ENCODE data around the gene KRT12.
"Not testable (repeated sequence)": the region's sequence is repeated elsewhere in the genome, so short reads cannot be mapped to it uniquely, and the experiment has no call there.

Gene KRT12

DNA sequence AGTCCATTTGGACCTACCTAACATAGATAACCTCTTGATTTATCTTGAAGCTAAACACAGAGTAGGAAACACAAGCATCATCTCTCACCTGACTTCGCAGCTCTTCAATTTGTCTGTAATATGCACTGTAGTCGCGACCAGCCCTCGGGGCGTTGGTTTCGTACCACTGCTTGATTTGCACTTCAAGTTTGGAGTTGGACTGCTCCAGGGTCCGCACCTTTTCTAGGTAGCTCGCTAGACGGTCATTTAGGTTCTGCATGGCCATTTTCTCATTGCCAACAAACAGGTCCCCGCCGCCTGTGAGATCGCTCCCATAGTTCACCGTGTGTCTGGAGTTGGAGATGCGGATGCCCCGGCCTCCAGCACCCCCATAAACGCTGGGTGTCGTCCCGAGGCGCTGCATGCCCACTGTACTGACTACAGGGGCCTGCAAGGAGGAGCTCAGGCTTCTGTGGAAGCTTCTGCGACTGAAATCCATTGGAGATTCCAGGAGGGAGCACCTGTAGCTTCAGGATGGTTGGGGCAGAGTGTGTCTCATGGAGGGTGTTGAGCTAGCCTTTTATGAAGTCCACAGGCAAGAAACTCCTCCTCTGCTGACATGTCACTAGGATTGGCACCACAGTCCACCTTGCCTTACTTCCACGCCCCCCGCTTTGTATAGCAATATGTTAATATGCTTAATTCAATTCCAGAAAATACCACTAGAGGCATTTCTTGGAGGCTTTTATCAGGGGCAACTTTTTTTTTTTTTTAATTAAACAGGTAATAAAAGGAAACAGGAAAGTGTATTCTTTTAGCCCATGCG is 17.9 kb upstream of the KRT12 start, which contains the start of gene KRT20:
KRT20 (minus strand) TSS at position 535 of the 805 bp plus-strand sequence; CDS start at position 478, 57 bp downstream.
- in situ Hi-C loops (cut with HindIII; ENCODE audit: low sequenced_read_pairs): no loop called here

DNA sequence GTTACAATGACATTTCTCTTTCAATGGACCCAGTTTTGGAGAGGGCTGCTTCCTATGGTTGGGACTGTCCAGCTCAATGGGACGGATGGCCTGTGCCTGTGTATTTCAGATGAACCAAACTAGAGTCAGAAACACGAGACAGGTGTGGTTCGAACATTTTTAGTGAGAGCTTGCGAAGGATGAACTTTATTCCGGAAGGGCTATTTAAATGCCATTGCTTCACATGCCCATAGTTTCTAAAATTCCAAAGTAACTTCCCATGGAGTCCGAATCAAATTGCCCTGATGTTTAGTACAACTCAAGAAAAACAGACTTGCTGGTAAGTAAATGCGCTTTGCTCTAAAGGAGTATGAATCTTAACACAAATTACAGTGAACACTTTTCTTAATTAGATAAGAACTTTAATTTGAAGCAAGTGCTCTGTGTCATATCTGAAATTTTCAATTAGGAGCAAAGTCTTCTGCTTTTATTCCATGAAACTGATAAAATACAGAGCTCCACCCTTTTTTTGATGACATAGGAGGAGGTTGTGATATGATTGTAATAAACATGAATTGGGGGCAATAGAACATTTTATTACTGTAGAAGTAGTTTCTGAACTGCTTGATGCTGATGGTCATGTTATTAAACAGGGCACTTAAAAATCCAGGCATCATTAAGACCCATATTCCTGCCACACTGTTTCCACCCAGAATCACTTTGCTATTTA is 16.8 kb upstream of the KRT12 start:
- in situ Hi-C loops (cut with HindIII; ENCODE audit: low sequenced_read_pairs): no loop called here

DNA sequence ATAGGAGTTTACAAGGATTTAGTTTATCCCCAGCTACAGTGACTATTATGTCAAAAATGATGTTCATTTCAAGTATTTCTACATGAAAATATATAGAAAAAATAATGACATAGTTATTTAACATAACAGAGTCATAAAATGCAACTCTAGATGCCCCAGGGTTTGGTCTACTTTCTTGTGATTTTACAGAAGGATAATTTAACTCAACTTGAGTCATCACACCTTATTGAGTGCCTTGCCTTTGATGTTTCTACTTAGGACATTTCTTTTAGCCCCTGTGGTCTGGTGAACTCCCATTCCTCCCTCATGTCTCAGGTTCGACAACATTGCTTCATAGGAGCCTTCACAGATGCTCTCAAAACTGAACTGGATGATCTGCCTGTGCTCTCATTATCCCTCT is 16.0 kb upstream of the KRT12 start:
- in situ Hi-C loops (cut with HindIII; ENCODE audit: low sequenced_read_pairs): no loop called here

DNA sequence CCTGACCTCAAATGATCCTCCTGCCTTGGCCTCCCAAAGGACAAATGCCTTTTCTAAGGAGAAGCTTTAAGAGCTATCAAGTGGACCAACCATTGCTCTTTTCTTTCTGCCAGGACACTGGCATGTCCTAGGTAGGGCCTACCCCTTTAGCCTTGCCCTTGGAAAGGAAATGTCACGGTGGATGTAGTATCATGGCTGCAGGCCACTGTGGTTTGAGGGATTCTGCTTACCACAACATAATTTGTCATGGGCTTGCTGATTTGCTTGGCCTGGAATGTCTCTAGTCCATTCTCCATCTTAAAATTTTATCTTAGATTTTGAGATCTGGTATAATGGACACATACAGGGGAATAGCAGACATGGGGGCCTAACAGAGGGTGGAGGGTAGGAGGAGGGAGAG is 12.0 kb upstream of the KRT12 start:
- in situ Hi-C loops (cut with HindIII; ENCODE audit: low sequenced_read_pairs): no loop called here

DNA sequence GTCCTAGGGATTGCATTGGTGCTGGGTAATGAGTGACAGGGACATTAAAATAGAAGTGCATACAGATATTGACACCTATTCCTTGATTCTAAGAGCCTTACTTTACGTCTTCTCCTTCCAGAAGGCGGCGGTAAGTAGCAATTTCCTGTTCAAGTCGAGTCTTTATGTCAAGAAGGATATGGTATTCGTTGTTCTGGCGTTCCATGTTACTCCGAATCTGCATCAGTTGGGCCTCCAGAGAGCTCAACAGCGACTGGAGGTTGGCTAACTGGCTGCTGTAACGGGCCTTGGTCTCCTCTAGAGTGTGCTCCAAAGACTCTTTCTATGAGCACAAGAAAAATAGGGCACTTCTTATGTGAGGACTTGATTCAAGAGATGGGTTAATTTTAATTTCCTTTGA is 11.0 kb upstream of the KRT12 start:
- in situ Hi-C loops (cut with HindIII; ENCODE audit: low sequenced_read_pairs): no loop called here

DNA sequence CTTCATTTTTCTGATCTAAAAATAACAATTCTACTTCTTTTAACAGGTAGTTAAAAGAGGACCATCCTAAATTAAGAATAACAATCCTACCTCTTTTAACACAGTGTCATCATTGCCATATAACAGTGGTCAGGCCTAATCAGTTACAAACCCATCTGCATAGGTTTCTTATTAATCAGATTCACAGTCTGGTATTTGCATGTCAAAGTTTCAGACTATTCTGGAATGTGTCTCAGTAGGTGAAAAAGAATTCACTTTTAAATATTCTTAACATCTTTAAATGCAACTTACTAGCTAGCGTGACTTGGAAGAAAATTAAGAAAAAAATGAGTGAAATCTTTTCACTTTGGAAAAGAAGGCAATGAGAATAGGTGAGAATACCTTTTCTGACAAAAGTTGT is 6.8 kb upstream of the KRT12 start:
- in situ Hi-C loops (cut with HindIII; ENCODE audit: low sequenced_read_pairs): no loop called here

DNA sequence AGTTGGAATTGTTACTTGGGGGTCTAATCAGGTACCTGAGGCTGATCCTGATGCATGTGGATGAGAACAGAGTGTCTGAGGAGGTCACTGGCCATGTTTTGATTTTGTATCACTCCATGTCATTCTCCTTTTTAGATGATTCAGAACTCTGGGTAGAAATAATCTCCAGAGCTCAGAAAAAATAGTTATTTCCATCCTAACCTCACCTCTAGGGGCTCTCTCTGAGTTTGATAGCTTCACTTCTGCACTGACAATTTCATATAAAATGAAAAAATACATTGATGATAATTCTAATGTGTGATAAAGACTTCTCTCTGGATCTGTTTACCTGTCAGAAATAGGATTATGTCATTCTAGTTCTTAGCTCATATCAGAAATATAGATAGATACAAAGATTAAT is 6.2 kb upstream of the KRT12 start:
- in situ Hi-C loops (cut with HindIII; ENCODE audit: low sequenced_read_pairs): no loop called here

DNA sequence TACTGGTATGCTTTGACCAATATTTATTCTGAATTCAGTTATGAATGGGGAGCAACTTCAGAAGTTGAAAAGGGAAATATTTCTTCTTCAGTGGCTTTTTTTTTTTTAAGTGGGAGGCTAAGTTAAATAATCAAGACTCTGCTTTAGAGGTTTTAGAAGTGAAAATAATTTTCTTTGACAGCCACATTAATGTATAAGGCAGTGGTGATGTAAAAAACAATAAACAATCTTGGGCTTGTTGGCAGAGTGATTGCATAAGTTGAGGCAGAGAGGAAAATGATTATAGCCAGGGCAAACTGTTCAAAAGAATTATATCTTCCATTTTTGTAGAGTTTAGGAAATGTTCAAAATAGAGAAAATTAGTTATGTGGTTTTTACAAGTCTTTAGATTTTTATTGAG is 5.4 kb upstream of the KRT12 start:
- in situ Hi-C loops (cut with HindIII; ENCODE audit: low sequenced_read_pairs): no loop called here

DNA sequence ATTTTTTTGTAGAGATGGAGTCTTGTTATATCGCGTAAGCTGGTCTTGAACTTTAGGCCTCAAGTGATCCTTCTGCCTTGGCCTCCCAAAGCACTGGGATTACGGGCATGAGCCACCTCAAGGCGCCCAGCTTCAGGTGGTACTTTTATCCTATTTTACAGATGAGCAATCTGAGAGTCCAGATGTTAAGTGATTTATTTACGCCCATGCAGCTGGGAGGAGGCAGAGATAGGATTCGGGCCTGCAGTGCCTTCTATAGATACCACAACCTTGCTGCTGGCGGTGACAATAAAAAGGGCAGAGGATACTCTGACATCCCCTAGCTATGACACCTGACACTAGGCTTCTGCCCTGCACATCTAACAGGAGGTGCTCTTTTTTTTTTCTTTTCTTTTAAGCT is 4.3 kb upstream of the KRT12 start:
- in situ Hi-C loops (cut with HindIII; ENCODE audit: low sequenced_read_pairs): no loop called here

DNA sequence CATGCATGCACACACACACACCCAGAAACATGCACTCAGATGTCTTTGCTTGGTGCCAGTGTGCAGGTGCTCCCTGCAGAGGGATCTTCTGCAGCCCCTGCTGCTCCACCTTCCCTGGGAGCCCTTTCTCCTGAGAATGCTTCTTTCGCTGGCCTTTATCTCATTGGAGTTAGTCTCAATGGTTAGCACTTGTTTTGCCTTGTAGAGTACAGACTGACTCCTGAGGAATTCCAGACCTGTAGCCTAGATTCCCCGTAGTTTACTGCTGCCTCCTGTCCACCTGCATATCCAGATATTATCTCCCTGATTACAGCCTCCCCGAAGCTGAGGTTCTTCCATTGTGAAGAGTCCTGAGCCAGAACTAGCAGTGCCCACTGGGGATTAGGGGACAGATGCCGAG is 3.1 kb upstream of the KRT12 start:
- in situ Hi-C loops (cut with HindIII; ENCODE audit: low sequenced_read_pairs): no loop called here

DNA sequence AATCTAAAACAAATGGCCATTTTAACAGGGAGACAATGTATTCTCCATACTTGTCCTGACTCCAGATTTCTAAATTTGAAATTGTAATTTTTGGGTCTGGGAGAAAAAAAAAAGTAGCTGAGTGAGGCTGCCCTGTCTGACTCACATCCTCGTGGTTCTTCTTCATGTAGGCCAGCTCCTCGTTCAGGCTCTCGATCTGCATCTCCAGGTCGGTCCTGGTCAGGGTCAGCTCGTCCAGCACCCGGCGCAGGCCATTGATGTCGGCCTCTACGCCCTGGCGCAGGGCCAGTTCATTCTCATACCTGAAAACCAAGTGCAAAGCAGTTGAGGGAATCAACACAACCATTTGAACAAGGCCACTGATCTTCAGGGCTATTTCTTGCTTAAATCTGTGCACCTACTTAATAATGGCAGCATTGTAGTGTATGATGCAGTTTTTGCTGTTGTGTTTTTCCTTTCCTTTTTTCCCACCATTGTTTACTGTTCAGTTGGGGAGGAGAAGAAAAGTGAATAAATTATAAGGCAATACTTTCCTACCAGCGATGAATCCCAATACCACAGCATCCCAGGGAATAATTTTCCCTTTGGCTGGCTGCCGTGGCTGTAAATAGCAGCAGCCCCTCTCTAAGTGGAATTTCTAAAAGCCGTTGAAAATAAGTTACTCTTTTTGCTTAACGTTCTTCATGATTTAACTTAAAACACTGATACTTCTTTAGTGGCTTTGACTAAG is 2.2 kb downstream of the KRT12 start:
- in situ Hi-C loops (cut with HindIII; ENCODE audit: low sequenced_read_pairs): no loop called here

DNA sequence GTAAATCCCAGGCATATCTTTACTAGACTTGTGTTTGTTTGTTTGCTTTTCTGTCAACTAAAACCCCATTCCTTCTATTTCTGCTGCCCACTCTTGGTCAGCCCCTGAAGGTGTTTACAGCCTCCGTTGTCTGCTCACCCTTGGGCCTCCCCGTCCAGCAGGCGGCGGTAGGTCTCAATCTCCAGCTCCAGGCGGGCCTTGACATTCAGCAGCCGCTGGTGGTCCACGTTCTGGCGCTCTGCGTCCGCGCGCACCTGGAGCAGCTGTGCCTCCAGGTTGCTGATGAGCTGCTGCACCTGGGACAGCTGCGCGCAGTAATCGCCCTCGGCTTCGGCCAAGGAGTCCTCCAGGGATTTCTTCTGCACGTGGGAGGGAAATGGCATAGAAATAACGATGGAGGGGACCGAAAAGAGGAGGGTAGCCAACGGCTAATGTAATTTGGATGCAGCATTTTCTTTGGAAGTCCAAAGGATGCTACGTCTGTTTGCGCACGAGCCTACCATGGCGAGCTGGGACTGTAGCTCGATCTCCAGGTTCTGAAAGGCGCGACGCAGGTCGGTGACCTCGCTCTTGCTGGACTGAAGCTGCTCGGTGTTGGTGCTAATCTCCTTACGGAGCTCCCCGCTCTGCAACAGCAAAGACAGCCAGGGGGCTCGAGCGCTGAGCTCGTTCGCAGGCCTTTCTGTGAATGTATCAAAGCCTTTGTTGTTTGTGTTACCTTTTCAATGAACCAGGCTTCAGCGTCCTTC is 3.9 kb downstream of the KRT12 start:
- in situ Hi-C loops (cut with HindIII; ENCODE audit: low sequenced_read_pairs): no loop called here

DNA sequence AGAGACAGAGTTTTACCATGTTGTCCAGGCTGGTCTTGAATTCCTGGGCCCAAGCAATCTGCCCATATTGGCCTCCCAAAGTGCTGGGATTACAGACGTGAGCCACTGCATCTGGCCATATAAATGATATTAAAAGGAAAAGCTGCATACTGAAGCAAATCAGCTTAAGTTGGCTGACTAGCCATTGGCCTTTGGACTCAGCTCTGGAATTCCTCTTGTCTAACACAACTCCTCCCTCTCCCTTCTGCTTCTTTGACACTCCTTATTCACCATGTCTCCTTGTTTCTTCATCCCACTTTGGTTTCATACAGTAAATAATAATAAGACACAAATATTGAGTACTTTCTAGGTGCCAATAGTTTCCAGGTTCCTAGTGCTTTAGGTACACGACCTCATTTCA is 7.5 kb downstream of the KRT12 start:
- in situ Hi-C loops (cut with HindIII; ENCODE audit: low sequenced_read_pairs): no loop called here

DNA sequence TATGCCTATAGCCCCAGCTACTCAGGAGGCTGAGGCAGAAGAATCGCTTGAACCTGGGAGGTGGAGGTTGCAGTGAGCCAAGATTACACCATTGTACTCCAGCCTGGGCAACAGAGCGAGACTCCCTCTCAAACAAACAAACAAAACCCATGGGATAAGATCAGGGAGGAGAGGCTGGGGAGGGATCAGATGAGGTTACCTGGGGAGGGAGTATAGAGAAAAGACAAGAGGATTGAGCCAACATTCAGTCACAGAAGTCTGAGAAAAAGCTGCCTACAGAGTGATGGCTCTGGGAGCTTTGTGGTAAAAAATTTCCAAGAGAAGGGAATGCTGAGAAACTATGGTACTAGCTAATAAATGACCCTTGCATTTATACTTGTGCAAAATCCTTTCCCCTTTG is 8.4 kb downstream of the KRT12 start:
- in situ Hi-C loops (cut with HindIII; ENCODE audit: low sequenced_read_pairs): not testable (repeated sequence)

DNA sequence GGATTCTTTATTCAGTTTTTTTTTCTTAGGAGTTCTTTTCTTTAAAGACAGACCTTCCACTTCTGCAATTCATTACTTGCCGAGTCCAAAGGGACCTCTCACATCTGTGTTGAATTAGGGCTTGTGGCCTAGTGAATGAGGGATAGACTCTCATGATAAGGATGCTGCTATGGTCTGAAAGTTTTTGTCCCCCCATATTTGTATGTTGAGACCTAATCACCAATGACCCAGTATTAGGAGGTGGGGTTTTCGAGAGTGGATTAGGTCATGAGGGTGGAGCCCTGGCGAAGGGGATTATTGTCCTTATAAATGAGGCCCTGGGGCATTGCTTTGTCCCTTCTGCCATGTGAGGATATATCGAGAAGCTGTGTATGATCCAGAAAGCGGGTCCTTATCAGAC is 9.5 kb downstream of the KRT12 start:
- in situ Hi-C loops (cut with HindIII; ENCODE audit: low sequenced_read_pairs): no loop called here

DNA sequence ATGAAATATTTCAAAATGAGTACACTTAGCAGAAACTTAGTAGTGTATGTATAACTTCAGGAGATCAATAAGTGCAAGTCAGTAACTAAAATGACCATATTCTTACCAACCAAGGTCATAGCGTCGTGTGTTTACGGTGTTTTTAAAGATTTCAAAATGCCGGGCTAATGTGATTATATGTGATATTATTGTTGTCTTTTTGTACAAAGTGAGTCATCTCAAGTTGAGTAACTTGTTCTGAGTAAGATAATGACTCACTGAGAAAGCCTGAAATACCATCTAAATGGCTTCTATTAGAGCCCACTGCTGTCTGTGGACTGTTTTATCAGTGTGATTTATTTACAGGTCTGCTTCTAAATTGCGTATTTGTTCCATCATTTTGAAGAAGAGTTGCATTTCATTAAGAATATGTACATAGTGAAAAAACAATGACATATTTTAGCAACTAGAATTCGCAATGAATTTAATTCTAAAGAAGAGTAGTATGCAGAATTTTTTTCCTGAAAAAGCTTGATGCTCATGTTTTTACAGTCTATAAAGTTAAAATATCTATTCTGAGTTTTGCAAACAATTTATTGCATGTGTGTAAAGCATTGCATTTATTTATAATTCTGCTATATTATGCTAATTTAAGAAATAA is 12.7 kb downstream of the KRT12 start:
- in situ Hi-C loops (cut with HindIII; ENCODE audit: low sequenced_read_pairs): no loop called here

DNA sequence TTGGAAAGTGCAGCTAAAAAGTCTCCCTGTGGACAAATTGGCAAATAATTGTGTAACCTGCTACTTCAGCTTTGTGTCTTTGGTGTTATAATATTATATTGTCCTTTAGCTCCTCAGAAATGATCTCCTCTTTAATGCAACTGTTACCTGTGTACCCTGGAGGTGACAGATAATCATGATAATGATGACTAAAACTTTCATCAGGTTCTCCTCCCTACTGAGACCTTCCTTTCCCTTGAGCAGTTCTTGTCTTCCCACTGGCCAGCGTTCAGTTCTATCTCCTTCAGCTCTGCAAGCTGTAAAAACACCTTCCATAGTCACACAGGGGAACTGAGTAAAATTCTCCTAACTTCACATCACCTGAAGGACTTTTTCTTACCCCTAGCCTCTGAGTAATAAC is 14.7 kb downstream of the KRT12 start:
- in situ Hi-C loops (cut with HindIII; ENCODE audit: low sequenced_read_pairs): no loop called here

DNA sequence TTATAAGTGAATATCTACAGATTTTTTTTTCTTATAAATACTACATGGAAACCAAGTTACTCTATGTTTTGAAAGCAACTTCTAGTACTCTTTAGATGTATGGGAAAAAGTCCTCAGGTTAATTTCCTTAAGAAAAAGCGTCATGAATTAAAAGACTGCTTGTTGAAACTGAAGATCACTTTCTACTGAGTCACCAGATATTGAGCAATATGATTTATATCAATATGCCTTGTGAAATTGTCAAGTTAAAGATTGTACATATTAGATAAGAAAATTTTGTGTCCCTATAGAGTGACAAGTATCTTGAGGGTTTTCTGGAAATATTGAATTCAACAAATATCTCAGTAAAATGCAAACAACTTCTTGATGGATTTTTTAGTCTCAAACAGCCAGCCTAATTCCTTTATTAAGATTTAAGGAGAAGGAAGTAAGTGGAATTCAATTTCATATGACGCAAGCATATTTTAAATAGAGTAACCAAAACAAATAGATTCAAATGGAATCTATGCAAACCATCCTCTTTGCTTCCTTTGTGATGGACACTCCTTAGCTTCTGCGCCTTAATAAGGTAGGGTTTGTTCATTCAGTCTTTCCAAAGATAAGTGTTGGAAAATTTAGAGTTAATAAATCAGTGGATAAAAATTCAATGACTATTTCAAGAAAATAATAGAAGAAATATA is 16.6 kb downstream of the KRT12 start:
- in situ Hi-C loops (cut with HindIII; ENCODE audit: low sequenced_read_pairs): no loop called here

DNA sequence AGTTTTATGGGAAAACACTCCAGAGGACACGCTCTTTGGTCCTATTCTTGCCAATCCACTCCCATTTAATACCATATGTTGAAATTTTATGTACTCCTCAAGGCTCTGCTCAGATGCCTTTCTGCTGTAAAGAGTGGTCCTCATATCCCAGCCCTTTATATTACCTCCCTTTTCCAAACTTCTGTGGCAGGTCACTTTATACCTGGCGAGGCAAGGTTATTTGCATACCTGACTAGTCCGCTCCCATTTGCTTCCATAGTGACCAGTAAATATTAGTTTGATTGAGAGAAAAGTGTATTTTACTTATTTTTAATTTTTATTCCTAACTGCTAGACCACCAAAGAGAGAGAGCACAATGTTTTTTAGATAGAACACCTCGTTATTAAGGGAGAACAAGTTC is 17.3 kb downstream of the KRT12 start:
- in situ Hi-C loops (cut with HindIII; ENCODE audit: low sequenced_read_pairs): no loop called here

DNA sequence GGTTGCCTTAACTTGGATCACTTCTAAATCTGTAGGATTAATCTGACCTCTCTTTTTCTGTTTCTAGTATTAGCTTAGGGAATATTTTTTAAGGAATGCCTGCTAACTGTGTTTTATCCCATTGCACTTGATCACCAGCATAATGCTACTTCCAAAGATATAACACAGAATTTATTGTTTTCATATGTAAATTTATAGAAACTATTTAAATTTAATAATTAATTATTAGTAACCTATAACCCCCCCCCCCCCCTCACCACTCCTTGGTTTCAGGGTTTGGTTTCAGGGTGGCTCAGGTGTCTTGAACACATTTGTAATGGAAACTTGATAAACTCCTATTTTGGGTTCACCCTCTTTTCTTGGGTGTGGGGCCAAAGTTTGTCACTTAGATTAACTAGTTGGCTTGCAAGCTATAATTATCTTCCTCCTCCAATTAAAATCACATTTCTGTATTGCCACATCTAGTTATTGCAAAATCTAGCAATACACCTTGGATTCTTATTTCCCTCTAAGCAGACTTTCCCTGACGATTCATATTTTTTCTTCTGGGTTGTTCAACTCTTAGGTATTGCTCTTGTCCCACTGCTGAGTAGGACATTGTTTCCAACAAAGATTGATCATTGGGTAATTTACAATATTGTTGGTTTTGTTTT is 18.3 kb downstream of the KRT12 start:
- in situ Hi-C loops (cut with HindIII; ENCODE audit: low sequenced_read_pairs): no loop called here
